HL-60 (cell line): ENCODE results near the gene PC.

Experiments
- DNase-seq, 2 experiments: peaks; one replicate each; pipeline ENCODE4 v3.0.0-alpha.2; 2010 to 2020; ENCODE audit warnings: low read depth in 1 of 2, low spot score in 1 of 2
- H3K27ac ChIP-seq: fragments of 250-450 bp; sonication (Bioruptor Pico); replicated peaks from 2 replicates; pipeline ENCODE4 v1.5.1; 2020; ENCODE audit warnings: mild to moderate bottlenecking, moderate library complexity
- H3K27me3 ChIP-seq: fragments of 250-450 bp; sonication (Bioruptor Pico); 2 replicates; pipeline ENCODE4 v1.5.1; 2021; ENCODE audit warnings: mild to moderate bottlenecking, moderate library complexity; ENCODE audit not compliant: insufficient read depth, poor library complexity, severe bottlenecking
- H3K4me3 ChIP-seq: replicated peaks from 2 replicates; pipeline ENCODE4 v1.5.1; 2011; ENCODE audit warnings: mild to moderate bottlenecking, control low read depth, low read length; ENCODE audit not compliant: insufficient read depth
- GABPA ChIP-seq: IDR thresholded peaks from 2 replicates; pipeline ENCODE4 v1.6.1; 2012; ENCODE audit warnings: low read depth
- POLR2AphosphoS5 ChIP-seq: IDR thresholded peaks from 2 replicates; pipeline ENCODE4 v1.6.1; 2012; ENCODE audit warnings: low read depth
- SPI1 ChIP-seq: IDR thresholded peaks from 2 replicates; pipeline ENCODE4 v1.6.1; 2012; ENCODE audit warnings: low read depth, mild to moderate bottlenecking, borderline replicate concordance
- TF ChIP-seq, protein P1 (sequence below): IDR thresholded peaks from one replicate; pipeline ENCODE4 v1.5.1; 2011; ENCODE audit warnings: low read length, control low read depth, inconsistent platforms; ENCODE audit not compliant: insufficient read depth
- TF ChIP-seq, protein P2 (sequence below): IDR thresholded peaks from 2 replicates; pipeline ENCODE4 v1.6.1; 2012; ENCODE audit warnings: low read depth; ENCODE audit not compliant: insufficient replicate concordance

The PC gene

DNA sequence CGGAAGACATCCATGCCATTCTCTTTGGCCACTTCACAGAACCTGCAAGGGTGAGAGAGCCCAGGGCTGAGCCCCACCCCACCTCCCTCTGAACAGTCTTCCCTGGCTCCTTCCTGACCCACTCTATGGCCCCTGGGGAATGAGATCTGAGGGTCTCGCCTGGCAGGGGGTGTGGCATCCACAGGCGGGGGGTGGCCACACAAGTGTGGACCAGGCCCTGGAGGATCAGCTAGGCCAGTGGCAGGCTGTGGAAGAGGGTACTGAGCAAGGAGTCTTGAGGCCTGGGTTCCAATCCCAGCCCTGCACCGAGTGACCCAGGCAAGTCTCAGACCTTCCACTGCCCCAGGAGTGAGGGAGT, 107.0 kb downstream of the PC start:
- DNase-seq: no peak
- Histone ChIP-seq H3K27ac (no peak overlapping the region), H3K4me3 (no peak overlapping the region), H3K27me3 (no peaks in the 10 kb centered on the region)
- TF ChIP-seq POLR2AphosphoS5 (no peak), SPI1 (no peak), GABPA (no peak)
- TF ChIP-seq, protein P1, sequence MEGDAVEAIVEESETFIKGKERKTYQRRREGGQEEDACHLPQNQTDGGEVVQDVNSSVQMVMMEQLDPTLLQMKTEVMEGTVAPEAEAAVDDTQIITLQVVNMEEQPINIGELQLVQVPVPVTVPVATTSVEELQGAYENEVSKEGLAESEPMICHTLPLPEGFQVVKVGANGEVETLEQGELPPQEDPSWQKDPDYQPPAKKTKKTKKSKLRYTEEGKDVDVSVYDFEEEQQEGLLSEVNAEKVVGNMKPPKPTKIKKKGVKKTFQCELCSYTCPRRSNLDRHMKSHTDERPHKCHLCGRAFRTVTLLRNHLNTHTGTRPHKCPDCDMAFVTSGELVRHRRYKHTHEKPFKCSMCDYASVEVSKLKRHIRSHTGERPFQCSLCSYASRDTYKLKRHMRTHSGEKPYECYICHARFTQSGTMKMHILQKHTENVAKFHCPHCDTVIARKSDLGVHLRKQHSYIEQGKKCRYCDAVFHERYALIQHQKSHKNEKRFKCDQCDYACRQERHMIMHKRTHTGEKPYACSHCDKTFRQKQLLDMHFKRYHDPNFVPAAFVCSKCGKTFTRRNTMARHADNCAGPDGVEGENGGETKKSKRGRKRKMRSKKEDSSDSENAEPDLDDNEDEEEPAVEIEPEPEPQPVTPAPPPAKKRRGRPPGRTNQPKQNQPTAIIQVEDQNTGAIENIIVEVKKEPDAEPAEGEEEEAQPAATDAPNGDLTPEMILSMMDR: no peak
- TF ChIP-seq, protein P2, sequence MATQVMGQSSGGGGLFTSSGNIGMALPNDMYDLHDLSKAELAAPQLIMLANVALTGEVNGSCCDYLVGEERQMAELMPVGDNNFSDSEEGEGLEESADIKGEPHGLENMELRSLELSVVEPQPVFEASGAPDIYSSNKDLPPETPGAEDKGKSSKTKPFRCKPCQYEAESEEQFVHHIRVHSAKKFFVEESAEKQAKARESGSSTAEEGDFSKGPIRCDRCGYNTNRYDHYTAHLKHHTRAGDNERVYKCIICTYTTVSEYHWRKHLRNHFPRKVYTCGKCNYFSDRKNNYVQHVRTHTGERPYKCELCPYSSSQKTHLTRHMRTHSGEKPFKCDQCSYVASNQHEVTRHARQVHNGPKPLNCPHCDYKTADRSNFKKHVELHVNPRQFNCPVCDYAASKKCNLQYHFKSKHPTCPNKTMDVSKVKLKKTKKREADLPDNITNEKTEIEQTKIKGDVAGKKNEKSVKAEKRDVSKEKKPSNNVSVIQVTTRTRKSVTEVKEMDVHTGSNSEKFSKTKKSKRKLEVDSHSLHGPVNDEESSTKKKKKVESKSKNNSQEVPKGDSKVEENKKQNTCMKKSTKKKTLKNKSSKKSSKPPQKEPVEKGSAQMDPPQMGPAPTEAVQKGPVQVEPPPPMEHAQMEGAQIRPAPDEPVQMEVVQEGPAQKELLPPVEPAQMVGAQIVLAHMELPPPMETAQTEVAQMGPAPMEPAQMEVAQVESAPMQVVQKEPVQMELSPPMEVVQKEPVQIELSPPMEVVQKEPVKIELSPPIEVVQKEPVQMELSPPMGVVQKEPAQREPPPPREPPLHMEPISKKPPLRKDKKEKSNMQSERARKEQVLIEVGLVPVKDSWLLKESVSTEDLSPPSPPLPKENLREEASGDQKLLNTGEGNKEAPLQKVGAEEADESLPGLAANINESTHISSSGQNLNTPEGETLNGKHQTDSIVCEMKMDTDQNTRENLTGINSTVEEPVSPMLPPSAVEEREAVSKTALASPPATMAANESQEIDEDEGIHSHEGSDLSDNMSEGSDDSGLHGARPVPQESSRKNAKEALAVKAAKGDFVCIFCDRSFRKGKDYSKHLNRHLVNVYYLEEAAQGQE: no peak

DNA sequence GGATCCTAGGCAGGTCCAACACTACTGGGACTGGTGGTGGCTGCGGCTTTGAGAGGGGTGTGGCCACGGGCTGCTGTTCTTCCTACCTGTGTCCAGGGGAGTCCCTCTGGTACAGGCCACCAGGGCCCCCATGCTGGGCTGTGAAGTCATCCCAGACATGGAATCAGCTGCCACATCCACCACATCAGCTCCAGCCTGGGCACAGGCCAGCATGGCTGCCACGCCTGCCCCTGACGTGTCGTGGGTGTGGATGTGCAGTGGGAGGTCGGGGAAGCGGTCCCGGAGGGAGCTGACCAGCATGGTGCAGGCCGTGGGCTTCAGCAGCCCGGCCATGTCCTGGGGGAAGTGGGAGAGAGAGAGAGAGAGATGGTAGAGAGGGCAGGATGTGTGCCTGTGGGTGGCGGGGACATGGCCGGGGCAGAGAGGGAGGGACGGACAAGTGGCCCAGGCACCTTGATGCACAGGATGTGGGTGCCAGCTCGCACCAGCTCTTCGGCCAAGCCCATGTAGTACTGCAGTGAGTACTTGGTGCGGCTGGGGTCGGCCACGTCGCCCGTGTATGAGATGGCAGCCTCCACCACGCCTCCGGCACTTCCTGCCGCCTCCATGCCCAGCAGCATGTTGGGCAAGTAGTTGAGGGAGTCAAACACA, 107.5 kb downstream of the PC start:
- TF ChIP-seq GABPA: no peak
- TF ChIP-seq SPI1: no peak
- TF ChIP-seq, protein P1: no peak
- TF ChIP-seq, protein P2: no peak
- TF ChIP-seq POLR2AphosphoS5: no peak
- H3K27ac ChIP-seq: no peak overlapping the region
- no peak overlapping the region for H3K4me3 ChIP-seq

DNA sequence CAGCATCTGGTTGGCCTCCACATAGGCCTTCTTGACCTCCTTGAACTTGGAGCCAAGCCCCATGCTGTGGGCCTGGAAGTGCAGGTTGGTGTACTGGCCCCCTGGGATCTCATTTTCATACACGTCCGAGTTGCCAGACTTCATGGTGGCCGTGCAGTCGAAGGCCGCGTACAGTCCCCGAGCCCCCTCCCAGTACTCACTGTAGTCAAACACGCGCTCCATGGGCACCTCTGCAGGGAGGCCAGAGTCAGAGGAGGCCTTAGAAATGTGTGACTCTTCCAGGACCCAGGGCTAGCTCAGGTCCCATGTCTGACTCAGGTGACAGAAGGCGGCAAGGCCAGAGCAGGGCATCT, 108.0 kb downstream of the PC start:
- no peak for DNase-seq
- TF ChIP-seq GABPA: no peak
- TF ChIP-seq, protein P1: no peak
- no peak for TF ChIP-seq SPI1
- H3K27ac ChIP-seq: no peak overlapping the region
- H3K4me3 ChIP-seq: no peak overlapping the region
- H3K27me3 ChIP-seq: no peaks in the 10 kb centered on the region

More for the DNA sequence above, 107.5 kb downstream of the PC start:
- DNase-seq: no peak
- H3K27me3 ChIP-seq: no peaks in the 10 kb centered on the region
